GM18499 (cell line): ENCODE measurements around the gene NR2F6.

ENCODE experiments used
- ATAC-seq: cut with Tn5 transposase; IDR thresholded peaks from one replicate; pipeline ENCODE4 v1.9.1; 2021; ENCODE audit warnings: moderate number of reproducible peaks; ENCODE audit not compliant: insufficient read depth, unreplicated experiment

NR2F6 gene

DNA sequence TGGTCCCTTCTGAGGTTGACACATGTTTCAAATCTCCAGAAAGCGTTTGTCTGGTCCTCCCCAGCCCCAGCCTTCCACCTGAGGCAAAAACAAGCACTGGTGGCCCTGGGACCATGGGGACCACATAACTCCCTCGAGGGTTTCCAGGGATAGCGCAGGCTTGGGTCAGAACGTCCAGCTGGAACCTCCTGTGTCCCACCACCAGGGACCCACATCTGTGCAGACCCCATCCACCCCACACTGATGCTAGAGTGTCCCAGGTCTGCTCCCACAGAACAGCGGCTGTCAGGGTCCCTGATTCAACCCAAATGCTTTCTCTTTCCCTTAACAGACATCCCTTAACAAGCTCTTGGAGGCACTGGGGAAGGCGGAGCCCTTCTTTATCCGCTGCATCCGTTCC, 60.1 kb downstream of the NR2F6 start:
- ATAC-seq, result no peak

DNA sequence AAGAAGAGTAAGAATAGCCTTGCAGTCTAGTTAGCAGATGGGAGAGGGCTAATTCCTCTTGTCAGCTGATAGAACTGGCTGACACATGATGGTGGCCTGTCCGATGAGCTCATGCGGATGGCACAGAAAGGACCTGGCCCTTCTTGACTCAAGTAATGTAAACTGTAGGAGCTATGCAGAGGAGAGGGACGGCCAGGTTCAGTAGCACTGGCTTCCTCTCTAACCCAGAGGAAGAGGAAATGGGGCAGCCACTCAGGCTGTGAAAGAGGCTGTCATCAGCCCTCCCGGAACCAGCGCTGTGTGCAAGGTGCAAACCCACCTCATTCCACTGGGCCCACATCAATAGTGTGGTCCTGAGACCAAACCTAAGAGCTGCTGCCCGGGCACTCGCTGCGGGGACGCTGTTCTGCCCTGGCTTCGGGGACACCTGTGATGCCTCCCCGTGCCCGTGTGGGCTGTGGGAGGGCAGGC, 61.3 kb downstream of the NR2F6 start:
- no peak for ATAC-seq

DNA sequence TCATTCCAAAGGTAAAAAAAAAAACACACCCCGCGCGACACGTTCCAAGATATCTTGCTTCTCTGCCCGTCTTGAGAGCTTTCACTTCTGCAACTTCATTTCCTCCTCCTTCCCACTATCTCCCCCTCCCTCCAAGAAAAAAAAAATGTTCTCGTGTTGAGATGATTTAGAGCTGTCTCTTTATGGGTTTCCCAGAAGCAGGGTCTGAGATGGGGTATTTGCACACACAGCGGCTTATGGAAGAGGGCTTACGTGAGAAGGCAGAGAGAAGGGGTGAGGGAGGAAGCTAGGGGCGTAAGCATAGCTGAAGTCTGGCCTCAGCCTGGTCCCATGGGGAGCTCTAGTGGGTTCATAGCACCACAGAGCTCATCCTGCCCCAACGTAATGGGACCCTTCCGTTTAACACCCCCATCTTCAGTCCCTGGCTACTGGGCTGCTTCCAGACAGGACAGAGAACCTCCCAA, 61.8 kb downstream of the NR2F6 start:
- no peak for ATAC-seq

DNA sequence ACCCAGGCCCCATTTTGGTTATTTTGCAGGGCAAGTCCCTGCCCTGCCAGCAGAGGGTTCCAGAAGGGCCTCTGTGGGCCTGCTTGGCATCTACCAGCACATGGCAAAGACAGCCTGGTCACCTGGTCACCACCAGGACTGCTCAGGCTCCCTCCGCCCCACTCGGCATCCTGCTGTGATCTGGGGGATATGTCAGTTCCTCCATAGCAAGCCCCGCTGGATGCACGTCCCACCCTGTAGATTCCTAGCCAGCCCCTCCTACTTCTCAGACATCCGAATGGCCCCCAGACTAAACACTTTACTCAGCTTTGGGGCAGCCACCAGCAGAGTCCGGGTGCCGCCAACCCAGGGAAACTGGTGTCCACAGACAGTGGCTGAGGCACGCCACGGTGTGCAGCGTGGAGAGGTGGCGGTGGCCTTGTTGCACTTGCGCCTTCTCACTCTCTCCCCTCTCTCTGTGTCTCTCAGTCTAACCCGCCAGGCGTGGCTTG, 62.4 kb downstream of the NR2F6 start:
- no peak for ATAC-seq
